Adrenal gland (tissue), 5 donors: ENCODE results near the gene NDUFAF8.

Source experiments
- POLR2A ChIP-seq, 2 donors: fragments of 450-650 bp; IDR thresholded peaks; one replicate each; pipeline ENCODE4 v1.6.1; 2017; ENCODE audit warnings: antibody characterized with exemption in 2 of 2, mild to moderate bottlenecking in 2 of 2, moderate library complexity in 1 of 2
- TF ChIP-seq, protein P1 (sequence below), 6 experiments: fragments of 450-650 bp in 4 of 6; fragments of 200-600 bp in 2 of 6; sonication (generic) in 1 of 6; IDR thresholded peaks; 1 replicate in 5 of 6; 2 replicates in 1 of 6; pipeline versions ENCODE4 v1.5.1 to v1.8.0; 2016 to 2021; ENCODE audit warnings: antibody characterized with exemption in 6 of 6, mild to moderate bottlenecking in 2 of 6, moderate library complexity in 1 of 6
- donor health status: DM: no; HTN: no; CAD: no.

DNA sequence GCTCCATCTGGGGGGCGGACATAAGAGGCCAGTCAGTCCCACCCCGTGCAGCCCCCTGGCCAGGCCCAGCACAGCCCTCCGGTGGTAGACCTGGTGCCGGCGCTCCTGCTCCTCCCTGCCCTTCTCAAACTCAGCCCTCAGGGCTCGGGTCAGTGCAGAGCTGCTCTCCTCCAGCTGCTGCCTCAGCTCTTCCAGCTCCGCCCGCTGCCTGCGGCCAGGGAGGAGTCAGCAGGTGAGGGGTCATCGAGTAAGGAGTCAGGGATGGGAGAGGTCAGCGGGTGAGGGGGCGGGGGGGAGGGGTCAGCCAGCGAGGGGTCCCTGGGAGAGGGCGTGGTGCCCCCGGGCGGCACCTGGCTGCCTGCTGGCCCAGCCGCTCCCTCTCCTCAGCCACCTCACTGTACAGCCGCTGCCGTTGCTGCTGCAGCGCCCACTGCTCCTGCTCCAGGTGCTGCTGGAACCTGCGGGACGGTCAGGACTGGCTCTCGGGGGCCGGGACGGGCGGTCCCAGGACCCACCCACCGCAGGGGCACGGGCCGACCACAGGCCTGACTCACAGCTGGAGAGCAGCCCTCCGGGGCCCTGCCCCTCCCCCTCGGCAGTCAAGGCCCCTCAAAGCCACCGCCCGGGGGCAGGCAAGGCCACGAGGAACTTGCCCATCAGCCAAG, 46.6 kb upstream of the NDUFAF8 start:
- TF ChIP-seq, protein P1, sequence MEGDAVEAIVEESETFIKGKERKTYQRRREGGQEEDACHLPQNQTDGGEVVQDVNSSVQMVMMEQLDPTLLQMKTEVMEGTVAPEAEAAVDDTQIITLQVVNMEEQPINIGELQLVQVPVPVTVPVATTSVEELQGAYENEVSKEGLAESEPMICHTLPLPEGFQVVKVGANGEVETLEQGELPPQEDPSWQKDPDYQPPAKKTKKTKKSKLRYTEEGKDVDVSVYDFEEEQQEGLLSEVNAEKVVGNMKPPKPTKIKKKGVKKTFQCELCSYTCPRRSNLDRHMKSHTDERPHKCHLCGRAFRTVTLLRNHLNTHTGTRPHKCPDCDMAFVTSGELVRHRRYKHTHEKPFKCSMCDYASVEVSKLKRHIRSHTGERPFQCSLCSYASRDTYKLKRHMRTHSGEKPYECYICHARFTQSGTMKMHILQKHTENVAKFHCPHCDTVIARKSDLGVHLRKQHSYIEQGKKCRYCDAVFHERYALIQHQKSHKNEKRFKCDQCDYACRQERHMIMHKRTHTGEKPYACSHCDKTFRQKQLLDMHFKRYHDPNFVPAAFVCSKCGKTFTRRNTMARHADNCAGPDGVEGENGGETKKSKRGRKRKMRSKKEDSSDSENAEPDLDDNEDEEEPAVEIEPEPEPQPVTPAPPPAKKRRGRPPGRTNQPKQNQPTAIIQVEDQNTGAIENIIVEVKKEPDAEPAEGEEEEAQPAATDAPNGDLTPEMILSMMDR (IDR thresholded peaks at IDR 0.05), result no peak
- TF ChIP-seq POLR2A (IDR thresholded peaks at IDR 0.05), result no peak
